ENCODE data around the gene SNCAIP.

GRCh38 chr5:122442938-122443337 lies 130.9 kb downstream of the SNCAIP start:
- TF ChIP-seq CTCF (IDR thresholded peaks at IDR 0.05) (no peak), REST (IDR thresholded peaks at IDR 0.05; ENCODE audit: insufficient read depth in 1 of 2, low read depth in 2 of 2, low read length in 1 of 2) (no peak), SIN3A (IDR thresholded peaks at IDR 0.05; ENCODE audit: borderline replicate concordance, insufficient read depth, low read depth, low read length) (no peak), POLR2AphosphoS5 (IDR thresholded peaks at IDR 0.05; ENCODE audit: low read depth, low read length) (no peak), TCF7L2 (IDR thresholded peaks at IDR 0.05; ENCODE audit: low read depth, low read length) (no peak)
